MCF 10A (cell line): Measurements from ENCODE around the gene TLE6. TPM values are rescaled to one million over a fixed set of nuclear protein-coding genes. Genes with fewer than 3 reads are reported as not detected.

Experiments used
- BruUV-seq: library from RNA; stranded (reverse); fragments of 400-500 nt; replicated peaks from 2 replicates; lab custom pipeline; 2021; lab: Mats Ljungman, UMichigan
- CTCF ChIA-PET: fragments of 300-600 bp; sonication (Branson Sonifier 250); formaldehyde crosslinking; extraction: SDS; loops from one replicate; lab custom pipeline; 2021; ENCODE audit warnings: antibody characterized with exemption, inconsistent platforms; lab: Yijun Ruan, JAX
- POLR2A ChIA-PET: fragments of 300-600, 350-650 bp; sonication (Branson Sonifier 250); formaldehyde crosslinking; extraction: SDS; loops from one replicate; lab custom pipeline; 2020; ENCODE audit warnings: antibody characterized with exemption, inconsistent platforms; lab: Yijun Ruan, JAX
- DNase-seq: peaks from one replicate; pipeline ENCODE4 v3.0.0-alpha.2; 2018; ENCODE audit not compliant: unreplicated experiment
- H3K27ac Mint-ChIP-seq: one replicate; pipeline ENCODE4 v1.8.0; 2022; ENCODE audit warnings: mild to moderate bottlenecking, low read depth, mixed read lengths; ENCODE audit not compliant: unreplicated experiment
- H3K27me3 Mint-ChIP-seq: one replicate; pipeline ENCODE4 v1.8.0; 2022; ENCODE audit warnings: mixed read lengths; ENCODE audit not compliant: insufficient read depth, unreplicated experiment
- H3K36me3 Mint-ChIP-seq: one replicate; pipeline ENCODE4 v1.8.0; 2022; ENCODE audit warnings: mild to moderate bottlenecking, moderate library complexity, mixed read lengths; ENCODE audit not compliant: insufficient read depth, unreplicated experiment
- H3K4me1 Mint-ChIP-seq: one replicate; pipeline ENCODE4 v1.8.0; 2022; ENCODE audit warnings: mixed read lengths; ENCODE audit not compliant: insufficient read depth, unreplicated experiment
- H3K4me3 Mint-ChIP-seq: one replicate; pipeline ENCODE4 v1.8.0; 2022; ENCODE audit warnings: mild to moderate bottlenecking, moderate library complexity, mixed read lengths; ENCODE audit not compliant: unreplicated experiment
- H3K9me3 Mint-ChIP-seq: one replicate; pipeline ENCODE4 v1.8.0; 2022; ENCODE audit warnings: mixed read lengths; ENCODE audit not compliant: unreplicated experiment
- CTCF ChIP-seq: fragments of 200-600 bp; IDR thresholded peaks from one replicate; pipeline ENCODE4 v1.8.0; 2022; ENCODE audit warnings: antibody characterized with exemption, mild to moderate bottlenecking; ENCODE audit not compliant: unreplicated experiment
- intact Hi-C: fragments of 100-400 bp; cut with micrococcal nuclease; formaldehyde crosslinking; loops from 2 replicates; pipeline ENCODE4 v1.14.1; 2022
- total RNA-seq: library from RNA; stranded (reverse); gene quantifications from 2 replicates; pipeline ENCODE4 v1.2.3, GENCODE V29; 2022

The TLE6 gene
- total RNA-seq, 1 experiment from 2014 or later, result 0.89 TPM

DNA sequence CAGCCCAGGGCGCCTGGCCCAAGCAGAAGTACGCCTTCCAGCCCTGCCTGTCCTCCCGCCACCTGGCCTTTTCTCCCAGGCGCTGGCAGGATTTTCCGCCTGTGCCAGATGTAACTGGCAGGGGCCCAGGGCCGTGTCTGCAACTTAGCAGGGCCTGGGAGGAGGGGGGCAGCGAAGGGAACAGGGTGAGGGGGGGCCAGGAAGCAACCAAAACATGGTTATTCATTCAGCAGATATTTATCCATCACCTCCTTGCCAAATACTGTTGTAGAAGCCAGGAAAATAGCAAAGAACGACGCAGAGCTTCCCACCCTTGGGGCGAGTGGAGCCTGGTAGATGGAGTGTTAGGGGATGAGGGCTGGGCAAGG lies 5.6 kb downstream of the TLE6 start:
- H3K4me1 Mint-ChIP-seq, result peaks cover 24% of the 10 kb centered on the region
- H3K27me3 Mint-ChIP-seq, result no peaks in the 10 kb centered on the region
- BruUV-seq, result no TSS peak
- no peaks in the 10 kb centered on the region for H3K9me3 Mint-ChIP-seq
- peak overlapping the region; percentile 78 for H3K27ac Mint-ChIP-seq
- intact Hi-C loops, result no loop called here
- POLR2A ChIA-PET, result interaction anchor here (1.0 to 1.5 kb wide), 3 partner anchors 40 to 73 kb away, joined by 3 to 8 read pairs (median 7); no protein-coding TSS in a partner anchor
- TF ChIP-seq CTCF, result no peak
- CTCF ChIA-PET, result interaction anchor here (0.6 kb wide), 2 partner anchors 107 to 169 kb away, joined by 3 to 4 read pairs; no protein-coding TSS in a partner anchor
- DNase-seq, result peak; percentile 90
- H3K36me3 Mint-ChIP-seq, result no peaks in the 10 kb centered on the region
- peak overlapping the region; percentile 17 for H3K4me3 Mint-ChIP-seq

DNA sequence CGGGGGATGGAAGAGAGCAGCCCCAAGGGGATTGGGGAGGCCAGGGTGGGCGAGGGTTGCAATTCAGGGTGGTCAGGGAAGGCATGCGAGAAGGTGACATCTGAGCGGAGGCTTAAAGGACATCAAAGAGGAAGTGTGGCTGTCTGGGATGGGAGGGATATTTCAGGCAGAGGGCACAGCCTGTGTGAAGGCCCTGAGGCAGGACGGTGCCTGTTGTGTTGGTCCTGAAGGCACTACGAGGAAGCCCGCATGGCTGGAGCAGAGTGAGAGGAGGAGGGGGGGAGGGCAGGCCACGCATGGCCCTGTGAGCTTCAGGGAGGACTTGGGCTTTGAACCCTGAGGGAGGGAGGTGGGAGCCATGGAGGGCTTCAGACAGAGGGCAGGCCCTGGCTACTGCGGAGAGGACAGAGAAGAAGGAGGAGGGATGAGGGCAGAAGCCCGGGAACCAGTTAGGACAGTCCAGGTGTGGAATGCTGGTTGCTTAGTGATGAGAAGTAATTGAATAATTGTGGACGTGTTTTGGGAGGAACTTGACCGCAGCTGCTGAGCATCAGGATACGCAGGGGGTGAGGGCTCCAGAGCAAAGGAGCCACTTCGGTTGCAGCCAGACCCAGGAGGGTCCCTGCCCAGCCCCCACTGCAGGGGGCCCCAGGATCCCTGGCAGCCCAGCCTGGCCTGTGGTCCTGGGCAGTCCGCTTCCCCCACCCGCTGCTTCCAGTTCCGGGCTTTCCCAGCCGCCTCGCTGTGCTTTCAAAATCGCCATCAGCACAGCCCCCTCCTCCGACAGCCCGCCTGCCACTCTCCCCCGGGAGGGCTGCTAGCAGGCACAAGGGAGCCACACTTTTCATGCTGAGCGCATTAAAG lies 6.2 kb downstream of the TLE6 start:
- H3K4me1 Mint-ChIP-seq, result peaks cover 22% of the 10 kb centered on the region
- intact Hi-C loops, result no loop called here
- ChIA-PET POLR2A (interaction anchor here (1.0 to 1.5 kb wide), 3 partner anchors 39 to 73 kb away, joined by 3 to 8 read pairs (median 7); no protein-coding TSS in a partner anchor), CTCF (interaction anchor here (0.6 kb wide), 2 partner anchors 107 to 170 kb away, joined by 3 to 4 read pairs; no protein-coding TSS in a partner anchor)
- peak; percentile 56 for DNase-seq
- no peaks in the 10 kb centered on the region for H3K9me3 Mint-ChIP-seq
- H3K4me3 Mint-ChIP-seq, result peak overlapping the region; percentile 17
- H3K27me3 Mint-ChIP-seq, result no peaks in the 10 kb centered on the region
- no peaks in the 10 kb centered on the region for H3K36me3 Mint-ChIP-seq
- BruUV-seq, result no TSS peak
- H3K27ac Mint-ChIP-seq, result peak overlapping the region; percentile 78
- TF ChIP-seq CTCF, result no peak

GRCh38 chr19:2984215-2984528 lies 6.8 kb downstream of the TLE6 start:
- no TSS peak for BruUV-seq
- ChIA-PET POLR2A (no interaction called here), CTCF (no interaction called here)
- TF ChIP-seq CTCF, result no peak
- H3K4me1 Mint-ChIP-seq, result peaks cover 22% of the 10 kb centered on the region
- DNase-seq, result no peak
- no peaks in the 10 kb centered on the region for H3K9me3 Mint-ChIP-seq
- H3K27me3 Mint-ChIP-seq, result no peaks in the 10 kb centered on the region
- H3K36me3 Mint-ChIP-seq, result no peaks in the 10 kb centered on the region
- intact Hi-C loops, result no loop called here
- H3K27ac Mint-ChIP-seq, result no peak overlapping the region
- no peak overlapping the region for H3K4me3 Mint-ChIP-seq

DNA sequence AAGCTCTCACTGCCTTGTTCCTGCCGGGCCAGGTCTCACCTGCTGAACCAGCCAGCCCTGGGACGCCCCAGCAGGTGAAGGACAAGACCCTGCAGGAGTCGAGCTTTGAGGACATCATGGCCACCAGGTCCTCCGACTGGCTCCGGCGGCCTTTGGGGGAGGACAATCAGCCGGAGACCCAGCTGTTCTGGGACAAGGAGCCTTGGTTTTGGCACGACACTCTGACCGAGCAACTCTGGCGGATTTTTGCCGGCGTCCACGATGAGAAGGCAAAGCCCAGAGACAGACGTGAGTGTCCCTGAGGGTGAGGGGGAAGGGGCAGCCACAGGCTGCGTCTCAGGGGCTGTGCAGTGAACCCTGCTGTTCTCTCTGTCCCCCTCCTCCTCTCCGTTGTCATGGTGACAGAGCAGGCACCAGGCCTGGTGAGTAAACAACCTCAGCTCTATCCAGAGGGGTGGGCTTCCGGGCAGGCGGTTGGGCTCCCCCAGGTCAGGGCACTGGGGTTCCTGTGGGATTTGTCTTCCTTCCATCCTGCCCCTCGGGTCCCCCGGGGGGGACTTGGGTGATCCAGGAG lies 9.7 kb downstream of the TLE6 start:
- Mint-ChIP-seq H3K4me1 (peaks cover 16% of the 10 kb centered on the region), H3K27ac (no peak overlapping the region), H3K4me3 (no peak overlapping the region), H3K27me3 (no peaks in the 10 kb centered on the region), H3K9me3 (no peaks in the 10 kb centered on the region), H3K36me3 (no peaks in the 10 kb centered on the region)
- ChIA-PET POLR2A (interaction anchor here (0.6 kb wide), 1 partner anchor 161 kb away, joined by 3 read pairs; no protein-coding TSS in a partner anchor), CTCF (interaction anchor here (1.2 kb wide), 1 partner anchor 89 kb away, joined by 3 read pairs; no protein-coding TSS in a partner anchor)
- no peak for DNase-seq
- no peak for TF ChIP-seq CTCF
- intact Hi-C loops, result no loop called here
- BruUV-seq, result no TSS peak
